Karpas-422 (cell line): ENCODE data around the gene B4GALNT4. TPM values are rescaled to one million over a fixed set of nuclear protein-coding genes. Genes with fewer than 3 reads are reported as not detected.
"Not testable (repeated sequence)": the region's sequence is repeated elsewhere in the genome, so short reads cannot be mapped to it uniquely, and the experiment has no call there.

ENCODE experiments used
- DNase-seq: peaks from one replicate; pipeline ENCODE4 v3.0.0-alpha.2; 2015
- H2AFZ ChIP-seq: fragments of 200-600 bp; sonication (generic); 2 replicates; pipeline ENCODE4 v1.6.1; 2014; ENCODE audit warnings: antibody characterized with exemption, low read length, mixed read lengths
- H3K27ac ChIP-seq: fragments of 200-600 bp; sonication (generic); 2 replicates; pipeline ENCODE4 v1.5.1; 2014; ENCODE audit warnings: mild to moderate bottlenecking, low read length, moderate library complexity
- H3K27me3 ChIP-seq: fragments of 200-600 bp; sonication (generic); 2 replicates; pipeline ENCODE4 v1.6.1; 2014; ENCODE audit warnings: low read length, mixed read lengths
- H3K36me3 ChIP-seq: fragments of 200-600 bp; sonication (generic); 2 replicates; pipeline ENCODE4 v1.6.1; 2014; ENCODE audit warnings: low read length, mixed read lengths; ENCODE audit not compliant: insufficient read depth
- H3K4me1 ChIP-seq: fragments of 200-600 bp; sonication (generic); 2 replicates; pipeline ENCODE4 v1.6.1; 2014; ENCODE audit warnings: mild to moderate bottlenecking, low read length, mixed read lengths
- H3K4me2 ChIP-seq: fragments of 200-600 bp; sonication (generic); 2 replicates; pipeline ENCODE4 v1.6.1; 2014; ENCODE audit warnings: low read length, low read depth, mild to moderate bottlenecking; ENCODE audit not compliant: poor library complexity, severe bottlenecking
- H3K4me3 ChIP-seq: fragments of 200-600 bp; sonication (generic); 2 replicates; pipeline ENCODE4 v1.5.1; 2014; ENCODE audit warnings: mild to moderate bottlenecking, antibody characterized with exemption, low read length, mixed read lengths
- H3K79me2 ChIP-seq: fragments of 200-600 bp; sonication (generic); 2 replicates; pipeline ENCODE4 v1.6.1; 2014; ENCODE audit warnings: mild to moderate bottlenecking, low read length, mixed read lengths
- H3K9ac ChIP-seq: fragments of 200-600 bp; sonication (generic); 2 replicates; pipeline ENCODE4 v1.6.0; 2014; ENCODE audit warnings: low read length
- H3K9me2 ChIP-seq: fragments of 200-600 bp; sonication (generic), shearing (Covaris generic); replicated peaks from 2 replicates; pipeline ENCODE4 v1.6.0; 2014; ENCODE audit warnings: mild to moderate bottlenecking, low read length, moderate library complexity; ENCODE audit not compliant: insufficient read depth
- H3K9me3 ChIP-seq: fragments of 300-700, 200-600 bp; sonication (generic); 2 replicates; pipeline ENCODE4 v1.6.1; 2014; ENCODE audit warnings: low read length, mixed read lengths
- H4K20me1 ChIP-seq: fragments of 200-600 bp; sonication (generic); 2 replicates; pipeline ENCODE4 v1.6.1; 2014; ENCODE audit warnings: mild to moderate bottlenecking, antibody characterized with exemption, low read length, low read depth; ENCODE audit not compliant: insufficient read depth
- total RNA-seq: library from RNA; depleted of rRNA; stranded (reverse); fragments of >200 nt; shearing (Covaris generic); gene quantifications from 2 replicates; pipeline ENCODE4 v1.2.3, GENCODE V29; 2014; ENCODE audit warnings: low replicate concordance

Gene B4GALNT4
- total RNA-seq, 1 experiment from 2014 or later: not detected

DNA sequence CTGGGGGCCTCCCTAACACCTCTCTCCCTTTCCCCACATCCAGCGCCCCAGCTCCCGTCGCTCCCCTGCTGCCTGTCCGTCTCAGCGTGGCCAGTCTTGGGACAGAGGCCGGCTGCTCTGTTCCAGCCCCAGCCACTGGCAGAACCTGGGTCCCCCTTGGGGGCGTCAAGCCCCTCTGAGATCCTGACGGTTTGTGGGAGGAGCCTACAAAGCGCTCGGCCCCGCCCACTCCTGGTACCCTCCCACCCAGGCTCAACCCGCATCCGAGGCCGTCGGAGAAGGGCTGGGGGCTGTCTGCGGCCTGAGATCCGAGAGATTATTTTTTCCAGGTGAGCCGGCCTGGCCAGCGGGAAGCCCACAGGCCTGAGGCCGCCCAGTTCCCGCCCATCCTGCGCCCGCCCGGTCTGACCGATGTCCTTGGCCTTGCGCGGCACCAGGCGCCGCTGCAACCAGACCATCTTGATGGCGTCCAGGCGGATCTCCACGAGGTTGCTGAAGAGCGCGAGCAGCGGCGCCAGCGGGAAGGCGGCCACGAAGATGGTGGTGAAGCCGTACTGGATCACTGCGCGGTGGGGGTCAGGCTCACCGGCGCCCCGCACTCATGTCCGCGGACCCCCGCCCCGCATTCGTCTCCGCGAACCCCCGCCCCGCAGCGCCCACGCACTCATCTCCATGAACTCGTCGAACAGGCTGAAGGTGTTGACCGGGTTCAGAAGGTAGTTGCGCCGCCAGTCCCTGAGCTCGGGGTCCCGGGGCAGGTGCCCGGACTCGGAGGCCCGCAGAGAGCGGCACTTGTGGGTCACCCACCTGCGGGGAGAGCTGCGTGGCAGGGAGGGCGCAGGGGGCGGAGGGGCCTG, 51.0 kb downstream of the B4GALNT4 start:
- no peaks in the 10 kb centered on the region for H3K4me1 ChIP-seq
- DNase-seq: no peak
- no peak overlapping the region for H3K4me3 ChIP-seq
- no peak overlapping the region for H3K9ac ChIP-seq
- H3K27me3 ChIP-seq: no peaks in the 10 kb centered on the region
- no peak overlapping the region for H3K4me2 ChIP-seq
- H3K36me3 ChIP-seq: no peaks in the 10 kb centered on the region
- H3K27ac ChIP-seq: no peak overlapping the region
- H3K9me2 ChIP-seq: no peaks in the 10 kb centered on the region
- H2AFZ ChIP-seq: no peak overlapping the region
- H3K9me3 ChIP-seq: no peaks in the 10 kb centered on the region
- H4K20me1 ChIP-seq: no peaks in the 10 kb centered on the region
- no peaks in the 10 kb centered on the region for H3K79me2 ChIP-seq

- no peak for DNase-seq
Observed at GRCh38 chr11:420911-421321, 51.6 kb downstream of the B4GALNT4 start.

DNA sequence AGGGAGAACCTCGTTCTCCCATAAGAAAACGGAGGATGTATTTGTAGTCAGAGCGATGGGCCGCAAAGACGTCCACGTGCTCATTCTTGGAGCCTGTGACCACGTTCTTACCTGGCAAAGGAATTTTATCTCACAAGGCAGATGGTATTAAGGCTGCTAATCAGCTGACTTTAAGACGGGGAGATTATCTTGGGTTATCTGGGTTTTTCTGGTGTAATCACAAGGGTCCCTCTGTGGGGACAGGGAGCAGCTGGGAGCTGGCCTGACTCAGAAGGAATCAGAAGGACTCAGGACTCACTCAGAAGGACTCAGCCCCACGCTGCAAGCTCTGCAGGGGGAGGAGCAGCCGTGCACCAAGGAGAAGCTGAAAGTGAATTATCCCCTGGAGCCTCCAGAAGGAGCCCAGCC, 53.0 kb downstream of the B4GALNT4 start:
- no peaks in the 10 kb centered on the region for H3K36me3 ChIP-seq
- no peak overlapping the region for H3K4me2 ChIP-seq
- H3K79me2 ChIP-seq: no peaks in the 10 kb centered on the region
- no peaks in the 10 kb centered on the region for H3K27me3 ChIP-seq
- no peaks in the 10 kb centered on the region for H4K20me1 ChIP-seq
- no peak for DNase-seq
- H3K27ac ChIP-seq: no peak overlapping the region
- no peak overlapping the region for H3K9ac ChIP-seq
- no peaks in the 10 kb centered on the region for H3K4me1 ChIP-seq
- H2AFZ ChIP-seq: no peak overlapping the region
- no peaks in the 10 kb centered on the region for H3K9me2 ChIP-seq
- H3K4me3 ChIP-seq: no peak overlapping the region
- H3K9me3 ChIP-seq: no peaks in the 10 kb centered on the region

More at GRCh38 chr11:420911-421321, 51.6 kb downstream of the B4GALNT4 start:
- H3K79me2 ChIP-seq: no peaks in the 10 kb centered on the region
- H3K27ac ChIP-seq: no peak overlapping the region
- H3K4me3 ChIP-seq: no peak overlapping the region
- no peak overlapping the region for H2AFZ ChIP-seq
- no peak overlapping the region for H3K9ac ChIP-seq
- no peaks in the 10 kb centered on the region for H4K20me1 ChIP-seq
- no peak overlapping the region for H3K4me2 ChIP-seq
- H3K9me3 ChIP-seq: no peaks in the 10 kb centered on the region
- no peaks in the 10 kb centered on the region for H3K36me3 ChIP-seq
- no peaks in the 10 kb centered on the region for H3K4me1 ChIP-seq
- no peaks in the 10 kb centered on the region for H3K27me3 ChIP-seq
- no peaks in the 10 kb centered on the region for H3K9me2 ChIP-seq

GRCh38 chr11:424232-424631, 54.9 kb downstream of the B4GALNT4 start:
- Histone ChIP-seq H3K4me2 (no peak overlapping the region), H2AFZ (no peak overlapping the region), H3K27ac (no peak overlapping the region), H3K36me3 (no peaks in the 10 kb centered on the region), H3K4me1 (no peaks in the 10 kb centered on the region), H3K9me3 (no peaks in the 10 kb centered on the region), H3K79me2 (no peaks in the 10 kb centered on the region), H3K9ac (no peak overlapping the region), H3K27me3 (no peaks in the 10 kb centered on the region), H3K9me2 (no peaks in the 10 kb centered on the region), H4K20me1 (no peaks in the 10 kb centered on the region), H3K4me3 (no peak overlapping the region)
- DNase-seq: no peak

GRCh38 chr11:424766-425165, 55.5 kb downstream of the B4GALNT4 start:
- H3K79me2 ChIP-seq, H3K27ac ChIP-seq, DNase-seq, H3K9ac ChIP-seq, H3K36me3 ChIP-seq, H3K9me2 ChIP-seq, H3K4me3 ChIP-seq, H3K4me1 ChIP-seq, H2AFZ ChIP-seq, H3K9me3 ChIP-seq, H4K20me1 ChIP-seq, H3K4me2 ChIP-seq, H3K27me3 ChIP-seq: not testable (repeated sequence)

DNA sequence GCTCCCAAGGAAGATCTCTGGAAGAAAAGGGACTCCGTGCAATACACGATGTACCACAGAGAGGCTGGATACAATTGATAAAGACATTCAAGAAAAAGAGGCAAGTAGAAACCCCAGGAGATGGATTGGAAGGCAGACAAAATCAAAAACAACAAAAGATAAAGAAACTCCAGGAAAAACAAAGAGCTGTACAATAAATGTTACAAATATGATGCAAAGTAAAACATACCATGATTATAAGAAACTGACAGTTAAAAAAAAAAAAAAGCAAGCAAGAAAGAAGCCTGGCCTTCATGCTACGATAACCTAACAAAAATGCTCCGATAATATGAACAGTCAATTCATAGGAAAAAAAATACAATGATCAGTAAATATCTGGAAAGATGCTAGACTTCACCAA, 56.0 kb downstream of the B4GALNT4 start:
- no peaks in the 10 kb centered on the region for H3K36me3 ChIP-seq
- H4K20me1 ChIP-seq: no peaks in the 10 kb centered on the region
- no peak for DNase-seq
- no peaks in the 10 kb centered on the region for H3K4me1 ChIP-seq
- no peaks in the 10 kb centered on the region for H3K27me3 ChIP-seq
- no peak overlapping the region for H3K9ac ChIP-seq
- H3K9me3 ChIP-seq: no peaks in the 10 kb centered on the region
- H2AFZ ChIP-seq: no peak overlapping the region
- H3K4me2 ChIP-seq: no peak overlapping the region
- H3K79me2 ChIP-seq: no peaks in the 10 kb centered on the region
- H3K9me2 ChIP-seq: no peaks in the 10 kb centered on the region
- H3K27ac ChIP-seq: no peak overlapping the region
- H3K4me3 ChIP-seq: no peak overlapping the region

DNA sequence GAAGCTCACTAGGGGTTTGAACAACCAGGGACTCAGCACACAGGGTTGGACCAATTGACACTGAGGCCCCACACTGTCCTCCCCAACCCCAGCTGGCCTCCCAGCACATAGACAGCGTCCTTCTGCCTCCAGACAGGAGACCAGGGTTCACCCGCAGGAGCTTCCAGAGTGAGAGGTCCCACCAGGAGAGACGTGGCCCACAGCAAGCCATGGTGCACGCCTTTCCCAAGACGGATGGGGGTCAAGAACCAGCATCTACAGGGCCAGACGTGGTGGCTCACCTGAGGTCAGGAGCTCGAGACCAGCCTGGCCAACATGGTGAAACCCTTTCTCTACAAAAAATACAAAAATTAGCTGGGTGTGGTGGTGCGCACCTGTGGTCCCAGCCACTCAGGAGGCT, 57.6 kb downstream of the B4GALNT4 start:
- no peaks in the 10 kb centered on the region for H3K9me2 ChIP-seq
- no peak overlapping the region for H3K27ac ChIP-seq
- no peak for DNase-seq
- H3K36me3 ChIP-seq: no peaks in the 10 kb centered on the region
- H3K79me2 ChIP-seq: no peaks in the 10 kb centered on the region
- no peak overlapping the region for H3K9ac ChIP-seq
- H3K9me3 ChIP-seq: no peaks in the 10 kb centered on the region
- H3K4me3 ChIP-seq: no peak overlapping the region
- H2AFZ ChIP-seq: no peak overlapping the region
- no peak overlapping the region for H3K4me2 ChIP-seq
- no peaks in the 10 kb centered on the region for H4K20me1 ChIP-seq
- no peaks in the 10 kb centered on the region for H3K27me3 ChIP-seq
- H3K4me1 ChIP-seq: no peaks in the 10 kb centered on the region

- Histone ChIP-seq H3K36me3 (no peaks in the 10 kb centered on the region), H4K20me1 (no peaks in the 10 kb centered on the region), H3K4me1 (no peaks in the 10 kb centered on the region), H3K27me3 (no peaks in the 10 kb centered on the region), H3K9me3 (no peaks in the 10 kb centered on the region), H3K9me2 (no peaks in the 10 kb centered on the region), H3K9ac (no peak overlapping the region), H2AFZ (no peak overlapping the region), H3K79me2 (no peaks in the 10 kb centered on the region), H3K4me2 (no peak overlapping the region), H3K27ac (no peak overlapping the region), H3K4me3 (no peak overlapping the region)
- no peak for DNase-seq
Observed at GRCh38 chr11:428295-428694, 59.0 kb downstream of the B4GALNT4 start.
